Vagina (tissue), 2 donors: ENCODE results near the gene CDKL4. TPM values are rescaled to one million over a fixed set of nuclear protein-coding genes. Genes with fewer than 3 reads are reported as not detected.
"Not testable (repeated sequence)": the region's sequence is repeated elsewhere in the genome, so short reads cannot be mapped to it uniquely, and the experiment has no call there.

Experiments used
- DNase-seq, 2 donors: peaks; one replicate each; pipeline ENCODE4 v3.0.0-alpha.2; 2017; ENCODE audit errors: extremely low spot score in 2 of 2
- H3K27ac ChIP-seq: fragments of 200-600 bp; sonication (generic); one replicate; pipeline ENCODE4 v1.5.1; 2019
- H3K27me3 ChIP-seq: fragments of 200-600 bp; sonication (generic); one replicate; pipeline ENCODE4 v1.5.1; 2019
- H3K36me3 ChIP-seq, 2 donors: fragments of 200-600 bp; sonication (generic); one replicate each; pipeline ENCODE4 v1.5.1; 2017 to 2019
- H3K4me1 ChIP-seq: fragments of 200-600 bp; sonication (generic); one replicate; pipeline ENCODE4 v1.5.1; 2019
- H3K4me3 ChIP-seq, 2 donors: fragments of 200-600 bp; sonication (generic); 1 replicate in 1 of 2; 2 replicates in 1 of 2; pipeline ENCODE4 v1.5.1; 2016 to 2019
- H3K9me3 ChIP-seq: fragments of 200-600 bp; sonication (generic); one replicate; pipeline ENCODE4 v1.5.1; 2019
- CTCF ChIP-seq, 3 experiments: fragments of 450-650 bp in 2 of 3; fragments of 200-600 bp in 1 of 3; sonication (generic) in 1 of 3; IDR thresholded peaks; one replicate each; pipeline ENCODE4 v1.5.1; 2017 to 2019; ENCODE audit warnings: antibody characterized with exemption in 3 of 3, mild to moderate bottlenecking in 2 of 3, moderate library complexity in 2 of 3
- POLR2A ChIP-seq, 2 donors: fragments of 450-650 bp; IDR thresholded peaks; one replicate each; pipeline ENCODE4 v1.6.1; 2017; ENCODE audit warnings: antibody characterized with exemption in 2 of 2, mild to moderate bottlenecking in 2 of 2, moderate library complexity in 2 of 2
- POLR2AphosphoS5 ChIP-seq, 2 donors: sonication (generic); formaldehyde crosslinking; IDR thresholded peaks; one replicate each; pipeline ENCODE4 v1.9.0; 2017; ENCODE audit warnings: antibody characterized with exemption in 2 of 2, mild to moderate bottlenecking in 2 of 2, low read depth in 1 of 2; ENCODE audit not compliant: insufficient read depth in 1 of 2
- intact Hi-C: fragments of 100-400 bp; cut with DNase I; formaldehyde crosslinking; loops from one replicate; pipeline ENCODE4 v1.15.1; 2023
- total RNA-seq: library from RNA; depleted of rRNA; stranded (reverse); fragments of >200 nt; gene quantifications from one replicate; pipeline ENCODE4 v1.2.3, GENCODE V29; 2016

The CDKL4 gene
- total RNA-seq, 1 donor from 2014 or later = 2.7 TPM

- TF ChIP-seq POLR2A (IDR thresholded peaks at IDR 0.05) (no peak), CTCF (IDR thresholded peaks at IDR 0.05) (no peak), POLR2AphosphoS5 (IDR thresholded peaks at IDR 0.05; ENCODE audit: insufficient read depth in 1 of 2, low read depth in 1 of 2) (no peak)
- no peak for DNase-seq
- H3K4me3 ChIP-seq = no peak overlapping the region
- H3K27me3 ChIP-seq = no peaks in the 10 kb centered on the region
- H3K27ac ChIP-seq = no peak overlapping the region
- intact Hi-C loops = no loop called here
- H3K9me3 ChIP-seq = no peaks in the 10 kb centered on the region
- H3K4me1 ChIP-seq = no peaks in the 10 kb centered on the region
- no peaks in the 10 kb centered on the region for H3K36me3 ChIP-seq
Measured at GRCh38 chr2:39175026-39175812, 68.6 kb downstream of the CDKL4 start.

- Histone ChIP-seq H3K27ac (no peak overlapping the region), H3K9me3 (no peaks in the 10 kb centered on the region), H3K27me3 (no peaks in the 10 kb centered on the region), H3K4me1 (no peaks in the 10 kb centered on the region), H3K36me3 (no peaks in the 10 kb centered on the region), H3K4me3 (no peak overlapping the region)
- TF ChIP-seq POLR2AphosphoS5 (IDR thresholded peaks at IDR 0.05; ENCODE audit: insufficient read depth in 1 of 2, low read depth in 1 of 2) (no peak), CTCF (IDR thresholded peaks at IDR 0.05) (no peak), POLR2A (IDR thresholded peaks at IDR 0.05) (no peak)
- DNase-seq = no peak
- intact Hi-C loops = no loop called here
Measured at GRCh38 chr2:39174022-39174421, 69.7 kb downstream of the CDKL4 start.

GRCh38 chr2:39172047-39172706, 71.6 kb downstream of the CDKL4 start:
- H3K27me3 ChIP-seq, H3K4me1 ChIP-seq, intact Hi-C loops, H3K27ac ChIP-seq, H3K4me3 ChIP-seq, H3K36me3 ChIP-seq, H3K9me3 ChIP-seq, DNase-seq: not testable (repeated sequence)

- no peaks in the 10 kb centered on the region for H3K27me3 ChIP-seq
- H3K27ac ChIP-seq = no peak overlapping the region
- TF ChIP-seq POLR2A (IDR thresholded peaks at IDR 0.05) (no peak), CTCF (IDR thresholded peaks at IDR 0.05) (no peak), POLR2AphosphoS5 (IDR thresholded peaks at IDR 0.05; ENCODE audit: insufficient read depth in 1 of 2, low read depth in 1 of 2) (no peak)
- no peaks in the 10 kb centered on the region for H3K36me3 ChIP-seq
- no peaks in the 10 kb centered on the region for H3K9me3 ChIP-seq
- no peak overlapping the region for H3K4me3 ChIP-seq
- intact Hi-C loops = no loop called here
- no peaks in the 10 kb centered on the region for H3K4me1 ChIP-seq
- no peak for DNase-seq
Measured at GRCh38 chr2:39171621-39172020, 72.1 kb downstream of the CDKL4 start.

- Histone ChIP-seq H3K4me3 (no peak overlapping the region), H3K27me3 (no peaks in the 10 kb centered on the region), H3K4me1 (no peaks in the 10 kb centered on the region), H3K36me3 (no peaks in the 10 kb centered on the region), H3K27ac (no peak overlapping the region), H3K9me3 (no peaks in the 10 kb centered on the region)
- TF ChIP-seq CTCF (IDR thresholded peaks at IDR 0.05) (no peak), POLR2A (IDR thresholded peaks at IDR 0.05) (no peak), POLR2AphosphoS5 (IDR thresholded peaks at IDR 0.05; ENCODE audit: insufficient read depth in 1 of 2, low read depth in 1 of 2) (no peak)
- no peak for DNase-seq
- intact Hi-C loops = no loop called here
Measured at GRCh38 chr2:39164089-39164488, 79.7 kb downstream of the CDKL4 start.
